Measurements from ENCODE around the gene ZBBX. TPM values are rescaled to one million over a fixed set of nuclear protein-coding genes. Genes with fewer than 3 reads are reported as not detected.

Gene ZBBX
- total RNA-seq, 1 donor from 2014 or later: 1.3 TPM

DNA sequence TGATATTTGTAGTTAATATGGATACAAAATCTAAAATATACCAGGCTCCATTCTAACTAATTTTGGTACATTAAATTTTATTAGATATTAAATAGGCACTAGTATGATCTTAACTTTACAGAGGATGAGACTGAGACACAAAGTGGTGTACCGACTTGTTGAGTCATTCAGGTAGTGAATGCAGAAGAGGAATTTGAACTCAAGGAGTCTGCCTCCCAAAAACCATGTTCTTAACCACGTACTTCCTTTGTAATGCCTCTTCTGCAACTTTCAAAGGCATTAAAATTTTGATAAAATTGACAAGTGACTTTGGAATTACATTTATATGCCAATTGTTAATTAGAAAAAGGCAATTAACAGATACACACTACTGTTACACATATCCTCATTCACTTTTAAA is 61.8 kb downstream of the ZBBX start:
- no peak for DNase-seq (ENCODE audit: low read depth)

DNA sequence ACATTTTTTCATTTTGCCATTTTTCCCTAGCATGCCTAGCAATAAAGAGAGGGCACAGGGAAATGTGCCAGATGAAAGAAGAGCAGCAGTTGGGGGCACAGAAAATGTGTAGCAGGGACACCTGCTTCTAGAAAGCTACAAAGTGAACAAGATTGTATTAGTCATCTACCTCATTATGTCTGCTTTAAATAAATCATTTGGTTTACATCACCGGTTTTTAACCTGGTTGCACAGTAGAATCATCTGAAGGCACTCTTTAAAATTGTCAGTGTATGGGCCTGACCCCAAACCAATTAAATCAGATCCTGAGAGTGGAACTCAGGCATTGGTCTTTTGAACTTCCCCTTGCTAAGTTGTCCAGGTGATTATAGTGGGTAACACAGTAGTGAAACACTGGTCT is 73.8 kb downstream of the ZBBX start:
- DNase-seq (ENCODE audit: low read depth): no peak

DNA sequence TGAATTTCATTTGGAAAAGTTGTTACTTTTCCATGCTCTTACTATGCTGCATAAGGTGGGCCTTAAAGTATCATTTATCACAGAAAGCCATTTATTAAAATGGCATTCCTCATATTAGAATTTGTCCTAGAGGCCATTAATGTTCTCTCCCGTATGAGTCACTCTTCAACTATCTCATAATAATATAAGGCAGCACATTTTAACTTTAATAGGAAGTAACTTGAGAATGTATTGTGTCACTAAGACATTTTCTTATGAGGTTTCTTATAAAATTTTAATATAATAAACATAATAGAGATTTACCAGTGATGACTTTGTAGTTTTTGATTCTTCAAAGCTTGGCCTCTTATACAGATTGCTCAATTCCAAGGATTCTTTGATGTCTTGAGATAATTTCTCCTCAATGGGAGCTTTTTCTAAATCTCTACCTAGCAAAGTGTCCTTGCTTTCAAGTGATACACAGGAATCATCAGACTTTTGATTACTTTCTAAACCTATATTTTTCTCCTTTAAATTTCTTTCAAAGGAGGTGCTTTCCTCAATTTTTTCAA is 74.7 kb downstream of the ZBBX start:
- no peak for DNase-seq (ENCODE audit: low read depth)

DNA sequence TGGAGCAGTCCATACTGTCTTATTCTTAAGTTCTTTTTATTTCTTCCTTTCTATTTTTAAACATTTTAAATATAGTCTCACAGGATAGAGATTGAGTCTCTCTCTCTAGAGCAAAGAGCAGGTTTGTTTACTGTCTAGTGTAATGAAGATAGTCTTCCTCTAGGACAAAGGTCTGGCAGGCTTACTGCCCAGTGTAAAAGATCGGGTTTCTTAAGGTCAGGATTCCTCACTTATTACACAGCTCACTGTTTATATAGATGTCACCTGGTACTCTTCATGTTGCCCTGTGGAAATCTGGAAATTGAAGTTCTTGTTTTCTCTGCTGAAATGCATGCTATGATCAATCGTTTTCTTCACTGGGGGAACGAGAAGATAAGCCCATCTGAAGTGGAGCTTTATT is 76.0 kb downstream of the ZBBX start:
- peak; percentile 18 for DNase-seq (ENCODE audit: low read depth)

DNA sequence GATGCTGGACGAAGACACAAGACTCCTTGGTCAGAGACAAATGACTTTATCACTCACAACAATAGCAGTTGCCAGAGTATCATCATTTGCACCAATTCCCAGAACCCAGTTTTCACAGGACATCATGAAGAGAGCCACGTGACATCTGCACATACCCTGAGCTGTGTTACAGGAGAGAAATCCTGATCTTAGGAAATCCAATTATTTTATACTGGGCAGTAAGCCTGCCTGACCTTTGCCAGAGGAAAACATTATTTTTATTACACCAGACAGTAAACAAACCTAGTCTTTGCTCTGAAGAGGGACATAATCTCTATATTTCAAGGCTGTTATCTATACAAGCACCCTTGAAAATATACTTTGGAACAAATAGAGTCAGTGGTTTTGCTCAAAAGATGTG is 77.4 kb downstream of the ZBBX start:
- no peak for DNase-seq (ENCODE audit: low read depth)

DNA sequence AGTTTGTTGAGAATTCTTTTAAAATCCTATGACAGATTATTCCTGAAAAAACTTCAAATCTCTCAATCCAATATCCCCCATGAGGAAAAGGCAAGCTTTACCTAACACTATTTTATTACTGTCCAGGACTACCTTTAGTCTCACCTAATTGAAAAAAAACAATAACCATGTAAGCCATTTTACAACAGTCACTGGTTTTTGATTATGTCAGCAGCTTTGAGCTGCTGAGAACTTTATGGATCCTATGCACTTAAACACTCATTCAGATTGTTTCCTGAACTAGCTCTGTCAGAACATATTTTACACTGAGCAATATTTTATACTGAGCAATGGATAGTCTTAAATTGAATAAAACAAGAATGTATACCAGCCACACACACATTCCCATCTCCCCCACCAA is 79.9 kb downstream of the ZBBX start:
- DNase-seq (ENCODE audit: low read depth): no peak

DNA sequence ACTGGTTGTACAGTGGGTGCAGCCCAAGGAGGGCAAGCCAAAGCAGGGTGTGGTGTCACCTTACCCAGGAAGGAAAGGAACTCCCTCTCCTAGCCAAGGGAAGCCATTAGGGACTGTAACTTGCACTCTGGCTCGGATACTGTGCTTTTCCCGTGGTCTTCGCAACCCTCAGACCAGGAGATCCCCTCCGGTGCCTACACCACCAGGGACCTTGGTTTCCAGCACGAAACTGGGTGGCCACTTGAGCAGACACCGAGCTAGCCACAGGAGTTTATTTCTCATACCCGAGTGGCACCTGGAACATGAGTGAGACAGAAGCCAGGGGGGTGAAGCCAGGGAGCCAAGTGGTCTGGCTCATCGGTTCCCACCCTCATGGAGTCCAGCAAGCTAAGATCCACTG is 90.7 kb downstream of the ZBBX start:
- no peak for DNase-seq (ENCODE audit: low read depth)

DNA sequence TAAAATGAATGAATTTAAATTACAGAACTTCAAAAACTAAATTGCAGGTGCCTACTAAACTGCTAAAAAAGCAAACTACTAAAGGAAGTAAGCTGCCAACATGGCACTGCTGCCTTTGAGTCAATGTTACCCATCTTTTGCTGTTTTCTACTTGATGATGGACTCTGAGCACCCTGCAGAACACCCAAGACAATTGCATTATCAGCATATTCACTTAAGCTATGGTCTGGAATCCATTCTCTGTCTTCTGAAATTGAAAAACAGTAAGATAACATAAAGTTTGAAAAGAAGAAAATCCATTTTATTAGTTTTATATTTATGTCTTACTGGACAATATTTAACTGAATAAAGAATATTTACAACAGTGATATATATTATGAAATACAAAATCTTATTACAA is 91.4 kb downstream of the ZBBX start:
- no peak for DNase-seq (ENCODE audit: low read depth)

DNA sequence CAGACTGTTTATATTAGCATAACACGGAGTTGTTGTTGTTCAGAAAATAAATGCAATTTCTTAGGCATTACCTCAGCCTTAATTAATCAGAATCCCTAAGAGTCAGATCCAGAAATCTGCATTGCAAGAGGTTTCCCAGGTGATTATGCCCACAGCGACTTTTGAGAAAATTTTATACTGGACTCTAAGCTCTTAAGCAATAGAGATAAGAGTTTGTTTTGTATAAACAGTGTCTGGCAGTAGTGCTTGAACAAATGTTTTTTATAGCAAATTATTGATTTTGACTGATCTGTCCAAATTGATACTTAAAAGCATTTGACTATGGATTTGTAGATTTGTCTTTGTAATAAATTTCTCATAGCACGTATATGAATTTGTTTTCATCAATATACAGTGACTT is 92.8 kb downstream of the ZBBX start:
- no peak for DNase-seq (ENCODE audit: low read depth)

DNA sequence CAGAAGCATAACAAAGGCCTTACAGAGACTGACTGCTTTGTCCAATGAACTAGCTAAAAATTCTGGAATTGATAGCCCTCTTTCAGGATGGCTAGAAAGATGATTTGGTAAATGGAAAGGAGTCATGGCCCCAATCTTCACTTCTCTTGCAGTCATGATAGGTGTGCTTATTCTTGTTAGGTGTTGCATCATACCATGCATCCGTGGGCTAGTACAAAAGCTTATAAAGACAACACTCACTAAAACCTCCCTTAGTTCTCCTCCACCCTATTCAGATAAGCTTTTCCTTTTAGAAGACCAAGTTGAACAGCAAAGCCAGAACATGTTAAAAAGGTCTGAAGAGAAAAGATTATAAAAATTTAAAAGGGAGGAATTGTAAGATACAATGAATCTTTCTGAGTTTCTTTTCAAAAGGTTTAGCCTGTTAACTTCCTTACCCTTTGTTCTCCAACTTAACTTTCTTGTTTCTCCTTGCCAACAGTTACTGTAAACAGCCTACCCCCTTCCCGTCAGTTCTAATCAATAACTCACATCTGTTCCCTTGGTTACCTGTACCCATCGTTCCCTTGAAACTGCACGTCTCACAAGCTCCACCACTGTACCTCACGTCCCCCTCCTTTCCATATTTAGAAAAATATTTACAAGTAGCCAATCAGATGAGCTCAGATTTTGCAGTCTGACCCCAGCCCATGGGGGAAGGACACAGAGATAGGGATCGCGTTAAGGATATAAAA is 105.8 kb downstream of the ZBBX start:
- DNase-seq (ENCODE audit: low read depth): no peak

DNA sequence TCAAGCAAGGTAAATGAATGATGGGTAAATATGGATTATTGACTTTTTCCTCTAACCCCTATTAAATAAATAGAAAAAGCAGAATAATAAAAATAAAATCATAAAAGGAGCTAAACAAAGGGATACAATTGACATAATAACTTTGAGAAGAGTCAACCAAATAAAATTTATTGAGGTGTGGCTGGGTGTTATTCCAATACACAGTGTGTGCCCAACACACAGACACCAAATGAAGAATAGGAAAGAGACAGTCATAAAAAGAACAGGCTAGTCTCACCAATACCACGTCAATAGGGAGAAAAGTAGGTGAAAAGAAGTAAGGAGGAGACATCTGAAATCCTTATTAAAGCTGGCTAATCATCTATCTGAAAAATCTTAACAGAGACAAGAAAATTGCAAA is 127.1 kb downstream of the ZBBX start:
- no peak for DNase-seq (ENCODE audit: low read depth)

DNA sequence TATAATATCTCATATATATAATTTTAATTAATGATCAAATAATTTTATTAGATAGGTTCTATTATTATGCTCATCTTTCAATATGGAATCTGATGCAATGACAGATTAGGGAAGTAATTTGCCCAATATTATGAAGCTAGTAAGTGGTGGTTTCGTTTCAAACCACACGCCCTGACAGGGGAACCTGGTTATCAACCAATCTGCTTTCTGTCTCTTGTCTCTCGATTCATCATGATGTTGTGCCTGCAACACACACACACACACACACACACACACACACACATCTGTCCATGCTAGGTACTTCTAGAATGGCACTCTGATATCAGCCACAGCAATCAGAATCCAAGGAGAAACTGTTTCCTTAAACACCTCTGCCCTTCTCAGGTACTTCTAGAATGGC is 128.4 kb downstream of the ZBBX start:
- no peak for DNase-seq (ENCODE audit: low read depth)

DNA sequence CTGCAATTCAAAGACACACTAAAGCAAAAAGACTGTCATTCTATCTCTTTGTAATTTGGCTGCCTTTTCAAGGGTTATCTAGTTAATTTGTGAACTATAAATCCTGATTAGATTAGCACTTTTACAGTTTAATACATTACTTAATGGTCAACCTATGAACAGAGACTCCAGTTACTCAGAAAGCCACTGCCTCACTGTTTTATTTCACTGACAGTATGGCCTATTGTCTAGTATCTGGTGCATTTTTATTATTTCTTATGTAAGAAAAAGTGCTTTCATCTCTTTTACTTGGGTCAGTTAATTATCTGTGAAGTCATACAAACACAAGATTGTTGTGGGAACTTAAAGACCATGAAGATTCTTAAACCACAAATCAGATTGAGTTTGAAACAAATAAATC is 133.8 kb downstream of the ZBBX start:
- DNase-seq (ENCODE audit: low read depth): peak; percentile 38

DNA sequence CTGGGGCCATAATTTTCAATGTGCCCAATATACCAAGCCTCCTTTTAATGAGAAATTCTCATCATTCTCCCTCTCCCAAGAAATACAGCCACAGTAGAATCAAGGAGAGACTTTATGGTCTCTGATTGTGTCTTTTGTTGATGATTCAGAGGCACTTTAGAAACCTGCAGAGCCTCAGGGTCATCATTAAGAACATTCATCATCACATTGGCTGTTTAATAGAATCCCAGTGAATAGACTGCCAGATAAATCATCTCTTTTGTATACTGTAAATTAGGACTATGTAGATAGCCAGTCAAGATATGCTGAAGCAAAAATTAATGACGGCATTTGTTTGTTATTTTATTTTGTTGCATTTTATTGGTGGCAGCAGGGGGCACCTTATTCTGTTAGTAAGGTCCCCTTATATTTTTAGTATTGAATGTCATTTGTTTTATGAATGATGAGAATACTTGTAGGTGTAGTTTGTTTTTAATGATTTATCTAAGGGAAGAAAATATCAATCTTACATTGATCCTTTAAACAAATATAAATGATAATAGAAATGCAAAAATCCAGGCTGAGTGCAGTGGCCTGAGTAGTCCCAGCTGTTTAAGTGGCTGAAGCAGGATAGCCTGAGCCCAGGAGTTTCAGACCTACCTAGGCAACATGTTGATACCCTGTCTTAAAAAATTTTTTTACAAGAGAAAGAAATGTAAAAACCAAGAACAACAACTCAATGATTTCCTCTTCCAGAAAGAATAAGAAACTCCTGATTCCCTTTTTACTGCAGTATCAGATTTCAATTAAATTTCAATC is 138.8 kb downstream of the ZBBX start:
- no peak for DNase-seq (ENCODE audit: low read depth)

DNA sequence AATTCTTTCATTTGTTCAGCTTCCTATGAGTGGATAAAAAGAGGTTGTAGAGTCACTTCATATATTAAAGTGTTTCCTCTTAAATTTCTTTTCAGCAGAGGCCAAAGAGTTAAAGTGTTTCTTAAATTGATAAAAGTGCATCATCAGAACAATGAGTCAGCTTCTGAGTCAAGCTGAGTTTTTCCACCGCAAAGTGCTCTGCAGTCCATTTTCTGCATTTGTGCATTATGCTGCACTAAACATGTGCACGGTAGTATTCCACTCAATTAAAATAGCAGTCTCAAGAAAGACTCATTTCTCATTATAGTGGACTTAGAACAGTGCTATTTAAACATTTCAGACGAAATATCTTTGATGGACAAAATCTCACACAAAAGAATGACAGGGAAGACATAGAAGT is 152.0 kb downstream of the ZBBX start:
- peak; percentile 51 for DNase-seq (ENCODE audit: low read depth)

DNA sequence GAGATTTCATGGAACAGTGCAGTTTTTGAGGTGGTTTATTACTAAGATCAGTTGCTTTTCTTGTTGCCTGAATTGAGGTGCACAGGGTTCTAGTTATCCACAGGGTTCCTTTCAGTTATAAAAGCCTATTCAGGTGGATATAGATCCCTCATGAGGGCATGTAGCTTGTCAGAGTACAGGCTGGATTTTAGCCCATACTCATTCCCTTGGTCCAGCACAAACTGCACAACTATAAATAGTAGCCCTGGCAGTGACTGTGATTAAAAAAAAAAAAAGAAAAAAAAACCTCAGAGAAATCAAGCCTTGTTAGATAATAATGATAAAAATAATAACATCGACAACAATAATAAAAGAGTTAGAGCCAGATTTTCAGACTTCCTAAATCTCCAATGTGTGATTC is 154.3 kb downstream of the ZBBX start:
- no peak for DNase-seq (ENCODE audit: low read depth)

DNA sequence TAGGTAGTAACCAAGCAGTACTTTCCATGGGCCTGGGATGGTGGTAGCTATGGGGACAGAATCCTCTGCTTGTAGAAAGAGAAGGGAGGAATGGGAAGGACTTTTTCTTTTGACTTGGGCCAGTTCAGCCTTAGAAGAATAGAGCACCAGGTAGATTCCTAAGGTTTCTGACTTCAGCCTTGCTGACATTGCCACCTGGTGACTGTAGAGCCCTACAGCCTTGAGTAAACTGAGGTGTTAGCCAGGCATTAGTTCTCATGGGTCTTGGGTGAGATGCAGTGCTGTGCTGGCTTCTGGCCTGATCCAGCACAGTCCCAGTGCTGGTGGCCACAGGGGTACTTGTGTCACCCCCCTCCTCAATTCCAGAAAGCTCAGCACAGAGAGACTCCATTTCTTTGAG is 171.1 kb downstream of the ZBBX start:
- no peak for DNase-seq (ENCODE audit: low read depth)

DNA sequence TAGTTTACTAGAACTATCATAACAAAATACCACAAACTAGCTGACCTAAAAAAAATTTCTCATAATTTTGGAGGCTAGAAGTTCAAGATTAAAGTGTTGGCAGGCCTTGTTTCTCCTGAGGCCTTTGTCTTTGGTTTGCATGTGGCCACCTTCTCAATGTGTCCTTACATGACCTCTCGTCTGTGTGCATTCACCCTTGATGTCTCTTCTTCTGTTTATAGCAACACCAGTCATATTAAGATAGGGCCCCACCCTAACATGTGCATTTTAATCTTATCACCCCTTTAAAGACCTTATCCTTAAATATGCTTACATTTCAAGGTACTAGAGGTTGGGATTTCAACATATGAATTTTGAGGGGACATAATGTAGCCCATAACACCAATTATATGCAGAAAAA is 177.0 kb downstream of the ZBBX start:
- DNase-seq (ENCODE audit: low read depth): no peak

DNA sequence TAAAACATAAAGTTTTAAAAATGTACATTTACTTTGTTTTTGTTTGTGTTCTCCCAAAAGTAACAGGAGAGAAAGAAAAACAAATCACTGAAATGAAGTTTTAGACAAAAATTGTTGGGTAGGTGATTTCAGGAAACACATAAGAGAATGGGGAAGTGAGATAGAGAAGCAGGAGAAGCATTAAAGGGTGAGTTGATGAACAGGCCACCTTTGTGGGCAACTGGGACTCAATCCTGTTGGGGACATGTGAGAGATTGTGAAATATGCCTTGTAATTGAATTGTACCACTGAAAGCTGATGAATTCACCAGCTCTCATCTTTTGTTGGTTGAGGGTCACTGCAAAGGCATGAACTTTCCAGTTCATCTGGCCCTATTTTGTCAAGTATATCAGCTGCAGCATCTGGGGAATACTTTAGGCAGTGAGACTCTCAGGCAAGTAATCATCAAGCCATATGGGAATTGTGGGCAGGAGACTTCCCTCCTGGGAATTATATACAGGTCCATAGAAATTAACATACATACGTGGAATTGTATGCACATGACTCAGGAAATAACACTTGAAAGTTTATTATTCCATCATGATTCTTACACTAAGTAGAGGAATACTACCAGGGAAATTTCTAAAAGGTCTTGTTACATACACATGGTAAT is 181.0 kb downstream of the ZBBX start:
- peak; percentile 42 for DNase-seq (ENCODE audit: low read depth)

All from renal cortical epithelial cell (primary cell).